WERI-Rb-1 (cell line): ENCODE data around the gene HRCT1.

Experiments
- DNase-seq: peaks from one replicate; pipeline ENCODE4 v3.0.0-alpha.2; 2020
- H3K27ac ChIP-seq: fragments of 250-450 bp; sonication (Bioruptor Pico); 2 replicates; pipeline ENCODE4 v1.5.1; 2020; ENCODE audit warnings: mild to moderate bottlenecking, moderate library complexity
- H3K27me3 ChIP-seq: fragments of 250-450 bp; sonication (Bioruptor Pico); 2 replicates; pipeline ENCODE4 v1.5.1; 2021; ENCODE audit warnings: mild to moderate bottlenecking, low read depth, moderate library complexity; ENCODE audit not compliant: insufficient read depth, severe bottlenecking
- H3K36me3 ChIP-seq: fragments of 250-450 bp; sonication (Bioruptor Pico); 2 replicates; pipeline ENCODE4 v1.5.1; 2020; ENCODE audit warnings: mild to moderate bottlenecking, moderate library complexity
- H3K4me3 ChIP-seq: 2 replicates; pipeline ENCODE4 v1.5.1; 2011; ENCODE audit warnings: low read depth, mild to moderate bottlenecking, control low read depth, low read length
- H3K9me3 ChIP-seq: fragments of 250-450 bp; sonication (Bioruptor Pico); 2 replicates; pipeline ENCODE4 v1.5.1; 2021; ENCODE audit warnings: mild to moderate bottlenecking, moderate library complexity; ENCODE audit not compliant: severe bottlenecking
- TF ChIP-seq, protein P1 (sequence below): IDR thresholded peaks from 2 replicates; pipeline ENCODE4 v1.5.1; 2011; ENCODE audit warnings: low read depth, mild to moderate bottlenecking, control low read depth, inconsistent platforms, low read length

HRCT1 gene

DNA sequence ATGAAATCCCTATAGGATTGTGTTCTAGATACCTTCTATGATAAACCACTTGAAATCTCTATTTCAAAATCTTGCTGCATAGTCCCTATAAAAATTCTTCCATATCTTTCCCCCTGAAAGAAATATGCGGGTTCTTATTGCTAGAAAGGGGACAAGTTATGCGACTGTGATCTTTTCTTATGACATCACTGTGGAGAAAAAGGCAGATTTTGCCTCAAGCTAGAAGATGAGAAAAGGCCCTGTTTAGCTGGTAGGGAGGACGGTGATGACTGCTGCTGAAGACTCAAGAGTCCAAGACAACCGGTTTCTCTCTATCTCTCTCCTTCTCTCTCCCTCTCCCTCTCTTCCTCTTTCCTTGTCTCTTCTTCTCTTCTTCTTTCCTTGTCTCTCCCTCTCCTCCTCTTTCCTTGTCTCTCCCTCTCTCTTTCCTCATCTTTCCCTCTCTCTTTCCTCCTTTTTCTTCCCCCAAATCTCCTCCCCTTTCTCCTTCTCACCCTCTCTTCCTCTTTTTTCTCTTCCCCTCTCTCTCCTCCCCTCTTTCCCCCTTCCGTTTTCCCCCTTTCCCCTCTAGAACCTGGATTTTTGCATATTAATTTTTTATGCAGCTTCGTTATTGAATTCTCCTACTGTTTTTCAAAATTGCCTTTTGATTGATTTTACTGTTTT, 46.7 kb downstream of the HRCT1 start:
- Histone ChIP-seq H3K9me3 (no peaks in the 10 kb centered on the region), H3K4me3 (no peak overlapping the region), H3K27ac (no peak overlapping the region), H3K27me3 (no peaks in the 10 kb centered on the region), H3K36me3 (no peaks in the 10 kb centered on the region)
- DNase-seq, result no peak
- TF ChIP-seq, protein P1, sequence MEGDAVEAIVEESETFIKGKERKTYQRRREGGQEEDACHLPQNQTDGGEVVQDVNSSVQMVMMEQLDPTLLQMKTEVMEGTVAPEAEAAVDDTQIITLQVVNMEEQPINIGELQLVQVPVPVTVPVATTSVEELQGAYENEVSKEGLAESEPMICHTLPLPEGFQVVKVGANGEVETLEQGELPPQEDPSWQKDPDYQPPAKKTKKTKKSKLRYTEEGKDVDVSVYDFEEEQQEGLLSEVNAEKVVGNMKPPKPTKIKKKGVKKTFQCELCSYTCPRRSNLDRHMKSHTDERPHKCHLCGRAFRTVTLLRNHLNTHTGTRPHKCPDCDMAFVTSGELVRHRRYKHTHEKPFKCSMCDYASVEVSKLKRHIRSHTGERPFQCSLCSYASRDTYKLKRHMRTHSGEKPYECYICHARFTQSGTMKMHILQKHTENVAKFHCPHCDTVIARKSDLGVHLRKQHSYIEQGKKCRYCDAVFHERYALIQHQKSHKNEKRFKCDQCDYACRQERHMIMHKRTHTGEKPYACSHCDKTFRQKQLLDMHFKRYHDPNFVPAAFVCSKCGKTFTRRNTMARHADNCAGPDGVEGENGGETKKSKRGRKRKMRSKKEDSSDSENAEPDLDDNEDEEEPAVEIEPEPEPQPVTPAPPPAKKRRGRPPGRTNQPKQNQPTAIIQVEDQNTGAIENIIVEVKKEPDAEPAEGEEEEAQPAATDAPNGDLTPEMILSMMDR, result no peak

DNA sequence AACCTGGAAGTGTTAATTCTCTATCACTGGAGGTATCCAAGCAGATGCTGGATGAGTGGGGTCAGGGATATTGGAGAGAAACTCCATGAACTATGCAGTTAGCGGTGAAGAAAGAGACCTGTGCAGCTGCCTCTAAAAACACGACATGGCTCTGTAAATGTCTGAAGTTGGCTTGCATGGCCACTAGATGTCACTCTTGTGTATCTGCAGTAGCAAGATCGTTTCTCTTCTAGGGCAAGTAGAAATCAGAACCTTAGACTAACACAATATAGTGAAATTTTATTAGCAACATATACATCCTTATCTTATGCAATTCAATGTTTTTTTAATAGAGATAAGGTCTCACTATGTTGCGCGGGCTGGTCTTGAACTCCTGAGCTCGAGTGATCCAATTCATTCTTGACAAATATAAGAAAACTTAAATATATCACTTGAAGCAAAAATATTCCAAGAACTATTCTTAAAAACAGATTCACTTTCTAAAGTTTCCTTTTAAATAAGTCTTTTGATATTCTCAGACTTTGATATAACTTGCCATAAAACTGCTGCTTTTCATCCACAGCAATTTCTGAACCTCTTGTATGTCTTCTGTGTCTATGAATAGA, 49.0 kb downstream of the HRCT1 start:
- TF ChIP-seq, protein P1, result peak; percentile 75
- Histone ChIP-seq H3K4me3 (no peak overlapping the region), H3K9me3 (no peaks in the 10 kb centered on the region), H3K27ac (no peak overlapping the region), H3K36me3 (no peaks in the 10 kb centered on the region), H3K27me3 (no peaks in the 10 kb centered on the region)
- DNase-seq, result peak; percentile 56

DNA sequence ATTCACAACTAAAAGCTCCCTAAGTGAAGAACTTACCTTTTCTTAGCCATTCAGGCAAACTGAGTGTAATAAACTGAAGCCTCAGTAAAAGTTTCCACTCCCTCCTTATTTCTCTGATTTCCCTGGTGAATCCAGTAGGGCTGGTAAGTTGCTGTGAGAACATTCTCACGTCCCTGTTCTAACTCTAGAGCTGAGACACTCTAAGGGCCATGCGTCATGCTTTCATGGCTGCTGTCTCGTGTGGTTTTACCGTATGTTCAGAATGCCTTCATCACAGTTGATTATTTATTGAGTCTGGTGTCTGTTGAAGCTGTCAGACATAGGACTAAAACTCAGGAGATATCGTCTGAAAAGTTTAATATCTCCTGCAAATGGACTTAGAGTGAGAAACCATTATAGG, 50.6 kb downstream of the HRCT1 start:
- Histone ChIP-seq H3K27ac (no peak overlapping the region), H3K27me3 (no peaks in the 10 kb centered on the region), H3K4me3 (no peak overlapping the region), H3K9me3 (no peaks in the 10 kb centered on the region), H3K36me3 (no peaks in the 10 kb centered on the region)
- DNase-seq, result no peak
- TF ChIP-seq, protein P1, result no peak
